Endothelial cell of umbilical vein (primary cell): ENCODE measurements around the gene FLNB.

Experiments used
- FOS ChIP-seq: IDR thresholded peaks from 2 replicates; pipeline ENCODE4 v1.6.1; 2011; ENCODE audit warnings: mild to moderate bottlenecking, low read length, moderate library complexity, borderline replicate concordance; ENCODE audit not compliant: insufficient read depth
- MAX ChIP-seq: IDR thresholded peaks from 2 replicates; pipeline ENCODE4 v1.6.1; 2011; ENCODE audit not compliant: insufficient read depth, insufficient read length
- POLR2A ChIP-seq: IDR thresholded peaks from 2 replicates; pipeline ENCODE4 v1.6.1; 2012; ENCODE audit warnings: low read depth, mild to moderate bottlenecking, control low read depth, low read length
- TF ChIP-seq, protein P1 (sequence below), 2 donors: IDR thresholded peaks; 1 replicate in 1 of 2; 2 replicates in 1 of 2; pipeline ENCODE4 v1.5.1; 2011; ENCODE audit warnings: low read length in 2 of 2, mild to moderate bottlenecking in 2 of 2, moderate library complexity in 2 of 2, control low read depth in 1 of 2, inconsistent platforms in 1 of 2, low read depth in 1 of 2; ENCODE audit not compliant: insufficient read depth in 1 of 2; ENCODE audit errors: extremely low read depth in 1 of 2

GRCh38 chr3:58028902-58029301 lies 20.7 kb downstream of the FLNB start:
- no peak for TF ChIP-seq POLR2A
- TF ChIP-seq, protein P1, sequence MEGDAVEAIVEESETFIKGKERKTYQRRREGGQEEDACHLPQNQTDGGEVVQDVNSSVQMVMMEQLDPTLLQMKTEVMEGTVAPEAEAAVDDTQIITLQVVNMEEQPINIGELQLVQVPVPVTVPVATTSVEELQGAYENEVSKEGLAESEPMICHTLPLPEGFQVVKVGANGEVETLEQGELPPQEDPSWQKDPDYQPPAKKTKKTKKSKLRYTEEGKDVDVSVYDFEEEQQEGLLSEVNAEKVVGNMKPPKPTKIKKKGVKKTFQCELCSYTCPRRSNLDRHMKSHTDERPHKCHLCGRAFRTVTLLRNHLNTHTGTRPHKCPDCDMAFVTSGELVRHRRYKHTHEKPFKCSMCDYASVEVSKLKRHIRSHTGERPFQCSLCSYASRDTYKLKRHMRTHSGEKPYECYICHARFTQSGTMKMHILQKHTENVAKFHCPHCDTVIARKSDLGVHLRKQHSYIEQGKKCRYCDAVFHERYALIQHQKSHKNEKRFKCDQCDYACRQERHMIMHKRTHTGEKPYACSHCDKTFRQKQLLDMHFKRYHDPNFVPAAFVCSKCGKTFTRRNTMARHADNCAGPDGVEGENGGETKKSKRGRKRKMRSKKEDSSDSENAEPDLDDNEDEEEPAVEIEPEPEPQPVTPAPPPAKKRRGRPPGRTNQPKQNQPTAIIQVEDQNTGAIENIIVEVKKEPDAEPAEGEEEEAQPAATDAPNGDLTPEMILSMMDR (IDR thresholded peaks at IDR 0.05; ENCODE audit: extremely low read depth in 1 of 2, insufficient read depth in 1 of 2, low read depth in 1 of 2, low read length in 2 of 2) = no peak
- no peak for TF ChIP-seq FOS
- no peak for TF ChIP-seq MAX
